ES-I3 (cell line): ENCODE measurements around the gene VTCN1.

ENCODE experiments used
- H3K36me3 ChIP-seq: 2 replicates; pipeline ENCODE4 v1.6.1; 2013; ENCODE audit warnings: mild to moderate bottlenecking, low read length, control low read depth, moderate library complexity; ENCODE audit not compliant: insufficient read depth
- H3K4me1 ChIP-seq: 2 replicates; pipeline ENCODE4 v1.6.1; 2013; ENCODE audit warnings: mild to moderate bottlenecking, control low read depth, low read length; ENCODE audit not compliant: insufficient read depth
- H3K9ac ChIP-seq: 2 replicates; pipeline ENCODE4 v1.6.1; 2013; ENCODE audit warnings: low read depth, mild to moderate bottlenecking, low read length, moderate library complexity
- H3K9me3 ChIP-seq: 2 replicates; pipeline ENCODE4 v1.6.1; 2013; ENCODE audit warnings: mild to moderate bottlenecking, low read length, moderate library complexity; ENCODE audit not compliant: control insufficient read depth, insufficient read depth

The VTCN1 gene

GRCh38 chr1:117188170-117188815 is 22.4 kb downstream of the VTCN1 start:
- H3K9me3 ChIP-seq: no peaks in the 10 kb centered on the region
- H3K36me3 ChIP-seq: no peaks in the 10 kb centered on the region
- no peaks in the 10 kb centered on the region for H3K4me1 ChIP-seq
- no peak overlapping the region for H3K9ac ChIP-seq

- Histone ChIP-seq H3K36me3 (no peaks in the 10 kb centered on the region), H3K9me3 (no peaks in the 10 kb centered on the region), H3K9ac (no peak overlapping the region), H3K4me1 (no peaks in the 10 kb centered on the region)
Observed at GRCh38 chr1:117183112-117183511, 27.6 kb downstream of the VTCN1 start.

GRCh38 chr1:117182319-117182718 is 28.4 kb downstream of the VTCN1 start:
- Histone ChIP-seq H3K9me3 (no peaks in the 10 kb centered on the region), H3K9ac (no peak overlapping the region), H3K36me3 (no peaks in the 10 kb centered on the region), H3K4me1 (no peaks in the 10 kb centered on the region)

GRCh38 chr1:117181630-117182041 is 29.1 kb downstream of the VTCN1 start:
- Histone ChIP-seq H3K9ac (no peak overlapping the region), H3K4me1 (no peaks in the 10 kb centered on the region), H3K9me3 (no peaks in the 10 kb centered on the region), H3K36me3 (no peaks in the 10 kb centered on the region)

- Histone ChIP-seq H3K9ac (no peak overlapping the region), H3K4me1 (no peaks in the 10 kb centered on the region), H3K36me3 (no peaks in the 10 kb centered on the region), H3K9me3 (no peaks in the 10 kb centered on the region)
Observed at GRCh38 chr1:117180147-117180967, 30.4 kb downstream of the VTCN1 start.

- Histone ChIP-seq H3K9ac (no peak overlapping the region), H3K9me3 (no peaks in the 10 kb centered on the region), H3K36me3 (no peaks in the 10 kb centered on the region), H3K4me1 (no peaks in the 10 kb centered on the region; the same call in 1 of the 2 replicates)
Observed at GRCh38 chr1:117179471-117179870, 31.3 kb downstream of the VTCN1 start.

GRCh38 chr1:117178756-117179155 is 32.0 kb downstream of the VTCN1 start:
- Histone ChIP-seq H3K36me3 (no peaks in the 10 kb centered on the region), H3K9me3 (peaks cover 2% of the 10 kb centered on the region; the same call in 1 of the 2 replicates), H3K4me1 (no peaks in the 10 kb centered on the region; the same call in 1 of the 2 replicates), H3K9ac (no peak overlapping the region)

- no peak overlapping the region for H3K9ac ChIP-seq
- no peaks in the 10 kb centered on the region for H3K36me3 ChIP-seq
- H3K4me1 ChIP-seq: no peaks in the 10 kb centered on the region; the same call in 1 of the 2 replicates
- peaks cover 2% of the 10 kb centered on the region; the same call in 1 of the 2 replicates for H3K9me3 ChIP-seq
Observed at GRCh38 chr1:117177376-117177775, 33.4 kb downstream of the VTCN1 start.

GRCh38 chr1:117176579-117176978 is 34.1 kb downstream of the VTCN1 start:
- Histone ChIP-seq H3K9ac (no peak overlapping the region), H3K9me3 (peaks cover 2% of the 10 kb centered on the region; the same call in 1 of the 2 replicates), H3K4me1 (no peaks in the 10 kb centered on the region; the same call in 1 of the 2 replicates), H3K36me3 (no peaks in the 10 kb centered on the region)

GRCh38 chr1:117174851-117175250 is 35.9 kb downstream of the VTCN1 start:
- Histone ChIP-seq H3K9ac (no peak overlapping the region), H3K9me3 (peaks cover 2% of the 10 kb centered on the region; the same call in 1 of the 2 replicates), H3K4me1 (peaks cover 6% of the 10 kb centered on the region), H3K36me3 (no peaks in the 10 kb centered on the region)

GRCh38 chr1:117173691-117174090 is 37.0 kb downstream of the VTCN1 start:
- Histone ChIP-seq H3K4me1 (peaks cover 6% of the 10 kb centered on the region), H3K36me3 (no peaks in the 10 kb centered on the region), H3K9ac (no peak overlapping the region), H3K9me3 (peaks cover 2% of the 10 kb centered on the region; the same call in 1 of the 2 replicates)

- Histone ChIP-seq H3K4me1 (peaks cover 6% of the 10 kb centered on the region), H3K9me3 (peaks cover 2% of the 10 kb centered on the region; the same call in 1 of the 2 replicates), H3K9ac (no peak overlapping the region), H3K36me3 (no peaks in the 10 kb centered on the region)
Observed at GRCh38 chr1:117173006-117173405, 37.7 kb downstream of the VTCN1 start.

- no peaks in the 10 kb centered on the region for H3K36me3 ChIP-seq
- H3K9me3 ChIP-seq: peaks cover 2% of the 10 kb centered on the region; the same call in 1 of the 2 replicates
- H3K9ac ChIP-seq: no peak overlapping the region
- peaks cover 6% of the 10 kb centered on the region for H3K4me1 ChIP-seq
Observed at GRCh38 chr1:117171900-117172511, 38.7 kb downstream of the VTCN1 start.

- peaks cover 2% of the 10 kb centered on the region; the same call in 1 of the 2 replicates for H3K9me3 ChIP-seq
- H3K9ac ChIP-seq: no peak overlapping the region
- H3K4me1 ChIP-seq: peaks cover 6% of the 10 kb centered on the region
- H3K36me3 ChIP-seq: no peaks in the 10 kb centered on the region
Observed at GRCh38 chr1:117169871-117170596, 40.7 kb downstream of the VTCN1 start.
